Measurements from ENCODE around the gene TOGARAM2.

TOGARAM2 gene

GRCh38 chr2:28981620-28982376 is 700 bp downstream of the TOGARAM2 start:
- Histone ChIP-seq H3K9ac (no peak overlapping the region), H3K4me2 (ENCODE audit: low read length) (no peak overlapping the region), H2AFZ (no peak overlapping the region), H3K9me3 (ENCODE audit: control insufficient read depth, low read length) (no peaks in the 10 kb centered on the region), H3K36me3 (ENCODE audit: control insufficient read depth, insufficient read depth, low read length) (no peaks in the 10 kb centered on the region), H3K27me3 (ENCODE audit: control insufficient read depth, insufficient read depth, low read length) (no peaks in the 10 kb centered on the region), H3K79me2 (no peaks in the 10 kb centered on the region), H3K4me1 (no peaks in the 10 kb centered on the region), H3K4me3 (ENCODE audit: low read depth, low read length) (no peak overlapping the region), H3K27ac (no peak overlapping the region)
- TF ChIP-seq CTCF (IDR thresholded peaks at IDR 0.05), result no peak

GRCh38 chr2:28982381-28982950 is 1.4 kb downstream of the TOGARAM2 start:
- no peaks in the 10 kb centered on the region for H3K36me3 ChIP-seq (ENCODE audit: control insufficient read depth, insufficient read depth, low read length)
- H3K9me3 ChIP-seq (ENCODE audit: control insufficient read depth, low read length), result no peaks in the 10 kb centered on the region
- H3K79me2 ChIP-seq, result no peaks in the 10 kb centered on the region
- no peak overlapping the region for H3K27ac ChIP-seq
- H2AFZ ChIP-seq, result no peak overlapping the region
- no peak overlapping the region for H3K4me3 ChIP-seq (ENCODE audit: low read depth, low read length)
- H3K27me3 ChIP-seq (ENCODE audit: control insufficient read depth, insufficient read depth, low read length), result no peaks in the 10 kb centered on the region
- TF ChIP-seq CTCF (IDR thresholded peaks at IDR 0.05), result no peak
- H3K4me1 ChIP-seq, result no peaks in the 10 kb centered on the region
- no peak overlapping the region for H3K4me2 ChIP-seq (ENCODE audit: low read length)
- H3K9ac ChIP-seq, result no peak overlapping the region

DNA sequence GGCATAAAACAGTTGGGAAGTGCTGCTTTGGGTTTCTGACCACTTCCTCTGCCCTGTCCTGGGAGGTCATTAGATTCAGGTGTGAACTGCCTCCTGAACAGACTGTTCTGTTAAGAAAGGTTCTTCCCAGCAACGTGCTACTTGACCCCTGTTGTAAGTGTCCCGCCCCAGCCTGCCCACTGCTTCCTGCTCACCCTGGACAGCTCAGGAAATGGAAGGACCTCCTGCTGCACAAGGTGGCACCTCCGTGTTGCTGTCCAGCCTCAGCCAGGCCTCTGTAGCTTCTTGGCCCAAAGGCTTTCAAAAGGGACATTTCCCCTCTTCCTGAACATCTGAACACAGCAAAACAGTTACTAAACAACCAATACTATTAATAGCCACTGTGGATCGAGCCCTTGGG is 5.3 kb downstream of the TOGARAM2 start:
- Histone ChIP-seq H3K4me3 (ENCODE audit: low read depth, low read length) (no peak overlapping the region), H2AFZ (no peak overlapping the region), H3K27me3 (ENCODE audit: control insufficient read depth, insufficient read depth, low read length) (no peaks in the 10 kb centered on the region), H3K4me2 (ENCODE audit: low read length) (no peak overlapping the region), H3K9ac (no peak overlapping the region), H3K4me1 (no peaks in the 10 kb centered on the region), H3K27ac (no peak overlapping the region), H3K36me3 (ENCODE audit: control insufficient read depth, insufficient read depth, low read length) (no peaks in the 10 kb centered on the region), H3K79me2 (no peaks in the 10 kb centered on the region), H3K9me3 (ENCODE audit: control insufficient read depth, low read length) (no peaks in the 10 kb centered on the region)
- no peak for TF ChIP-seq CTCF (IDR thresholded peaks at IDR 0.05)

GRCh38 chr2:28989973-28990372 is 8.9 kb downstream of the TOGARAM2 start:
- H3K79me2 ChIP-seq, result no peaks in the 10 kb centered on the region
- no peak overlapping the region for H3K4me3 ChIP-seq (ENCODE audit: low read depth, low read length)
- no peak overlapping the region for H3K9ac ChIP-seq
- no peaks in the 10 kb centered on the region for H3K9me3 ChIP-seq (ENCODE audit: control insufficient read depth, low read length)
- H3K36me3 ChIP-seq (ENCODE audit: control insufficient read depth, insufficient read depth, low read length), result no peaks in the 10 kb centered on the region
- no peaks in the 10 kb centered on the region for H3K27me3 ChIP-seq (ENCODE audit: control insufficient read depth, insufficient read depth, low read length)
- no peak for TF ChIP-seq CTCF (IDR thresholded peaks at IDR 0.05)
- H3K4me1 ChIP-seq, result no peaks in the 10 kb centered on the region
- no peak overlapping the region for H3K4me2 ChIP-seq (ENCODE audit: low read length)
- H3K27ac ChIP-seq, result no peak overlapping the region
- no peak overlapping the region for H2AFZ ChIP-seq

DNA sequence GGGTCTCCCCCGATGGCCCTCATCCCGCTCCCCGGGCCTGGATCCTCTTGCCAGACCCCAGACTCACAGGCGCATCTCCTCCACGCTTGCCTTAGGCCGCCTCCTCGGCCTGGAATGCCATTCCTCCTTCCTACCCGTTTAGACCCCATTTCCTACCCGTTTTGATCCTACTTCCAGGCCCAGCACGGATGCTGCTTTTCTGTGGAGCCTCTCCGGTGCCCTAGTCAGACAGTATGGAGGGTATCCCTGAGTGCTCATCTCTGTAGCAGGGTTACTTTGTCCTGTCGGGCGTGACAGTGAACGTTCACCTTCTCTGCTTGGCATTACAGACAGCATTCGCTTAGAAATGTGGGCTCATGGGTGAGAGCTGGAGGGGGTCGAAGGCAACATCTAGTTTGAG is 9.3 kb downstream of the TOGARAM2 start:
- Histone ChIP-seq H3K27ac (no peak overlapping the region), H3K27me3 (ENCODE audit: control insufficient read depth, insufficient read depth, low read length) (no peaks in the 10 kb centered on the region), H2AFZ (no peak overlapping the region), H3K9ac (no peak overlapping the region), H3K36me3 (ENCODE audit: control insufficient read depth, insufficient read depth, low read length) (no peaks in the 10 kb centered on the region), H3K4me2 (ENCODE audit: low read length) (no peak overlapping the region), H3K9me3 (ENCODE audit: control insufficient read depth, low read length) (no peaks in the 10 kb centered on the region), H3K79me2 (no peaks in the 10 kb centered on the region), H3K4me3 (ENCODE audit: low read depth, low read length) (no peak overlapping the region), H3K4me1 (no peaks in the 10 kb centered on the region)
- no peak for TF ChIP-seq CTCF (IDR thresholded peaks at IDR 0.05)
